ENCODE data around the gene TMEM176A. TPM values are rescaled to one million over a fixed set of nuclear protein-coding genes. Genes with fewer than 3 reads are reported as not detected.

The TMEM176A gene
- total RNA-seq, 1 experiment from 2014 or later: 0.39 TPM

DNA sequence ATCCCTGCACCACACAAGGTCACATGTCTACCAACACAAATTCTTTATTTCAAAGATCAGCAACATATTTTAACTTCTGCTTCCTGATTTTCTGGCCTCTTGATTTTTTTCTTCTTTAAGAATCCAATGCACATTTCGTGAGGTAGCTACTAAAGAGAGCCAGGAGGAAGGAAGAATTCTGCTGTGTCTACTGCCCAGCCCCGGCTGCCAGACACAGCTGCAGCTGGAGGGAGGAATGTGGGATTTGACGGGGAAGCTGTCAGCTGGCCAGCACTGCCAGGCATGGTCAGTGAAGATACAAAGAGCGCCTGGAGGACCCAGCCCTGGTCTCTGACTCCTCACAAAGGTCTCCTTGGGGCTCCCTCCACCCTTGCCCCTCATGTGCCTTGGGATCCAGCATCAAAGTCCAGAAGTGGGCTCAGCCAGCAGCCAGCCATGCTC is 44.9 kb downstream of the TMEM176A start:
- CTCF ChIA-PET: no interaction called here

DNA sequence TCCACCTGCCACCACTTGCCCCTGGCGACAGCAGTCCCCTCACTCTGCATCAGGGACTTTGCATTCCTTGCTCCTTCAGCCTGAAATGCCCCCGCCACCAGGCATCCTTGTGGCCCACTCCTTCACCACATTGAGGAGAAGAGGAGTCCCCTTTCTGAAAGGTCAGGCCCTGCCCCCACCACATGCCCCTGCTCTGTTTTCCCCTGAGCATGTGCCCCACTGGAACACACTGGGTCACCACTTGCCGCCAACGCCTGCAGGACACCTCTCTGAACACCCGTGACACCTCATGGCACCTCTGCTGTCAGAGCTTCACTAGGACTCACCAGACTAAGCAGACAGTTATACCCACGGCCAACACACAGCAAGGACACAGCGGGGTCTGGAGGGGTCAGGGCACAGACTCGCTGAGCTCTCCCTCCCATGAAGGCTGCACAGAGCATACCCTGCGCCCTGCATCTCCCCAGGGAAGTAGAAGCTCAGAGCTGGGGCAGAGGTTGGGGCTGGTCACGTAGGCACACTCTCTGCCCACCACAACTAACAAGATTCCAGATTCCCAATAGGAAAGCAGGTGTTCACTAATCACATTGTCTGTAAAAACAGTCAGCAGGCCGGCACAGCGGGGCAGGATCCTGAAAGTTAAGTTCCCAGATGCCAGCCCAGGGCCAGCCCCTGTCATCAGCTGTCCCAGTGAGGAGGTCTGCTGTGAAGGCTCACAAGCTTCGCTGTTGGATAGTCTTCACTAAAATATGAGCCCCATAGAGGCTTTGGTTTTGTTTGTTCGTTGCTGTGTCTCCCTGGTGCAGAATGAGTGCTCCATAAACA is 45.9 kb downstream of the TMEM176A start:
- intact Hi-C loops (cut with micrococcal nuclease; ENCODE audit: unreplicated experiment): no loop called here
- CTCF ChIA-PET: no interaction called here
- Histone ChIP-seq H3K4me3 (ENCODE audit: low read depth in 2 of 2, low read length in 2 of 2) (no peak overlapping the region), H3K27me3 (ENCODE audit: control insufficient read depth, insufficient read depth, low read length) (peaks cover 2% of the 10 kb centered on the region), H3K36me3 (ENCODE audit: control insufficient read depth, insufficient read depth, low read length) (no peaks in the 10 kb centered on the region), H3K27ac (ENCODE audit: low read length) (no peak overlapping the region), H3K4me1 (ENCODE audit: control insufficient read depth, insufficient read depth, low read length) (no peaks in the 10 kb centered on the region), H3K9me3 (ENCODE audit: control insufficient read depth, insufficient read depth, low read depth, low read length) (no peaks in the 10 kb centered on the region)
- in situ Hi-C loops (cut with HindIII; ENCODE audit: low pct_unique_long_range_greater_than_20kb, low sequenced_read_pairs): no loop called here
- POLR2A ChIA-PET: interaction anchor here (0.6 kb wide), 1 partner anchor 221 kb away, joined by 3 read pairs; no protein-coding TSS in a partner anchor
- ATAC-seq (peak; percentile 30; the same call in 1 of the 2 replicates), DNase-seq (ENCODE audit: low read depth, low spot score) (no peak)
- no TSS peak for BruUV-seq (replicated peaks)
- no peak for TF ChIP-seq POLR2AphosphoS5 (IDR thresholded peaks at IDR 0.05; ENCODE audit: low read depth, low read length)
- TF ChIP-seq, protein P1, sequence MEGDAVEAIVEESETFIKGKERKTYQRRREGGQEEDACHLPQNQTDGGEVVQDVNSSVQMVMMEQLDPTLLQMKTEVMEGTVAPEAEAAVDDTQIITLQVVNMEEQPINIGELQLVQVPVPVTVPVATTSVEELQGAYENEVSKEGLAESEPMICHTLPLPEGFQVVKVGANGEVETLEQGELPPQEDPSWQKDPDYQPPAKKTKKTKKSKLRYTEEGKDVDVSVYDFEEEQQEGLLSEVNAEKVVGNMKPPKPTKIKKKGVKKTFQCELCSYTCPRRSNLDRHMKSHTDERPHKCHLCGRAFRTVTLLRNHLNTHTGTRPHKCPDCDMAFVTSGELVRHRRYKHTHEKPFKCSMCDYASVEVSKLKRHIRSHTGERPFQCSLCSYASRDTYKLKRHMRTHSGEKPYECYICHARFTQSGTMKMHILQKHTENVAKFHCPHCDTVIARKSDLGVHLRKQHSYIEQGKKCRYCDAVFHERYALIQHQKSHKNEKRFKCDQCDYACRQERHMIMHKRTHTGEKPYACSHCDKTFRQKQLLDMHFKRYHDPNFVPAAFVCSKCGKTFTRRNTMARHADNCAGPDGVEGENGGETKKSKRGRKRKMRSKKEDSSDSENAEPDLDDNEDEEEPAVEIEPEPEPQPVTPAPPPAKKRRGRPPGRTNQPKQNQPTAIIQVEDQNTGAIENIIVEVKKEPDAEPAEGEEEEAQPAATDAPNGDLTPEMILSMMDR (IDR thresholded peaks at IDR 0.05): no peak
- TF ChIP-seq, protein P2, sequence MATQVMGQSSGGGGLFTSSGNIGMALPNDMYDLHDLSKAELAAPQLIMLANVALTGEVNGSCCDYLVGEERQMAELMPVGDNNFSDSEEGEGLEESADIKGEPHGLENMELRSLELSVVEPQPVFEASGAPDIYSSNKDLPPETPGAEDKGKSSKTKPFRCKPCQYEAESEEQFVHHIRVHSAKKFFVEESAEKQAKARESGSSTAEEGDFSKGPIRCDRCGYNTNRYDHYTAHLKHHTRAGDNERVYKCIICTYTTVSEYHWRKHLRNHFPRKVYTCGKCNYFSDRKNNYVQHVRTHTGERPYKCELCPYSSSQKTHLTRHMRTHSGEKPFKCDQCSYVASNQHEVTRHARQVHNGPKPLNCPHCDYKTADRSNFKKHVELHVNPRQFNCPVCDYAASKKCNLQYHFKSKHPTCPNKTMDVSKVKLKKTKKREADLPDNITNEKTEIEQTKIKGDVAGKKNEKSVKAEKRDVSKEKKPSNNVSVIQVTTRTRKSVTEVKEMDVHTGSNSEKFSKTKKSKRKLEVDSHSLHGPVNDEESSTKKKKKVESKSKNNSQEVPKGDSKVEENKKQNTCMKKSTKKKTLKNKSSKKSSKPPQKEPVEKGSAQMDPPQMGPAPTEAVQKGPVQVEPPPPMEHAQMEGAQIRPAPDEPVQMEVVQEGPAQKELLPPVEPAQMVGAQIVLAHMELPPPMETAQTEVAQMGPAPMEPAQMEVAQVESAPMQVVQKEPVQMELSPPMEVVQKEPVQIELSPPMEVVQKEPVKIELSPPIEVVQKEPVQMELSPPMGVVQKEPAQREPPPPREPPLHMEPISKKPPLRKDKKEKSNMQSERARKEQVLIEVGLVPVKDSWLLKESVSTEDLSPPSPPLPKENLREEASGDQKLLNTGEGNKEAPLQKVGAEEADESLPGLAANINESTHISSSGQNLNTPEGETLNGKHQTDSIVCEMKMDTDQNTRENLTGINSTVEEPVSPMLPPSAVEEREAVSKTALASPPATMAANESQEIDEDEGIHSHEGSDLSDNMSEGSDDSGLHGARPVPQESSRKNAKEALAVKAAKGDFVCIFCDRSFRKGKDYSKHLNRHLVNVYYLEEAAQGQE (IDR thresholded peaks at IDR 0.05; ENCODE audit: insufficient read depth in 1 of 2, low read depth in 2 of 2, low read length in 1 of 2): no peak
- no peak for TF ChIP-seq SIN3A (IDR thresholded peaks at IDR 0.05; ENCODE audit: borderline replicate concordance, insufficient read depth, low read depth, low read length)

More for the DNA sequence above, 44.9 kb downstream of the TMEM176A start:
- intact Hi-C loops (cut with micrococcal nuclease; ENCODE audit: unreplicated experiment) (no loop called here), in situ Hi-C loops (cut with HindIII; ENCODE audit: low pct_unique_long_range_greater_than_20kb, low sequenced_read_pairs) (no loop called here)
- Histone ChIP-seq H3K9me3 (ENCODE audit: control insufficient read depth, insufficient read depth, low read depth, low read length) (no peaks in the 10 kb centered on the region), H3K4me1 (ENCODE audit: control insufficient read depth, insufficient read depth, low read length) (no peaks in the 10 kb centered on the region), H3K4me3 (ENCODE audit: low read depth in 2 of 2, low read length in 2 of 2) (no peak overlapping the region), H3K27ac (ENCODE audit: low read length) (no peak overlapping the region), H3K27me3 (ENCODE audit: control insufficient read depth, insufficient read depth, low read length) (no peaks in the 10 kb centered on the region; the same call in 1 of the 2 replicates), H3K36me3 (ENCODE audit: control insufficient read depth, insufficient read depth, low read length) (no peaks in the 10 kb centered on the region)
- no TSS peak for BruUV-seq (replicated peaks)
- TF ChIP-seq POLR2AphosphoS5 (IDR thresholded peaks at IDR 0.05; ENCODE audit: low read depth, low read length) (no peak), SIN3A (IDR thresholded peaks at IDR 0.05; ENCODE audit: borderline replicate concordance, insufficient read depth, low read depth, low read length) (no peak), TCF7L2 (IDR thresholded peaks at IDR 0.05; ENCODE audit: low read depth, low read length) (no peak)
- TF ChIP-seq, protein P1 (IDR thresholded peaks at IDR 0.05): no peak
- TF ChIP-seq, protein P2 (IDR thresholded peaks at IDR 0.05; ENCODE audit: insufficient read depth in 1 of 2, low read depth in 2 of 2, low read length in 1 of 2): no peak
- peak; percentile 26; the same call in 1 of the 2 replicates for ATAC-seq
- DNase-seq (ENCODE audit: low read depth, low spot score): no peak
- POLR2A ChIA-PET: no interaction called here
